Neural crest cell (in vitro differentiated cells): ENCODE measurements around the gene TMEM59L. TPM values are rescaled to one million over a fixed set of nuclear protein-coding genes. Genes with fewer than 3 reads are reported as not detected.

Experiments used
- DNase-seq: peaks from one replicate; pipeline ENCODE4 v3.0.0; 2021; ENCODE audit warnings: low read depth, mixed read lengths, low spot score
- H3K27ac Mint-ChIP-seq: one replicate; pipeline ENCODE4 v1.8.0; 2021; ENCODE audit warnings: mild to moderate bottlenecking, mixed read lengths; ENCODE audit not compliant: unreplicated experiment
- H3K27me3 Mint-ChIP-seq: 2 replicates; pipeline ENCODE4 v1.8.0; 2021; ENCODE audit warnings: low read depth, mild to moderate bottlenecking, mixed read lengths
- H3K36me3 Mint-ChIP-seq: 2 replicates; pipeline ENCODE4 v1.8.0; 2021; ENCODE audit warnings: low read depth, mild to moderate bottlenecking, mixed read lengths
- H3K4me1 Mint-ChIP-seq: 2 replicates; pipeline ENCODE4 v1.8.0; 2021; ENCODE audit warnings: mixed read lengths
- H3K4me3 Mint-ChIP-seq: one replicate; pipeline ENCODE4 v1.8.0; 2021; ENCODE audit warnings: mild to moderate bottlenecking, mixed read lengths
- H3K9me3 Mint-ChIP-seq: 2 replicates; pipeline ENCODE4 v1.8.0; 2021; ENCODE audit warnings: mixed read lengths
- total RNA-seq: library from RNA; stranded (reverse); gene quantifications from 2 replicates; pipeline ENCODE4 v1.2.1, GENCODE V29; 2021
- TF ChIP-seq, protein P1 (sequence below): fragments of 200-600 bp; sonication (generic); conservative IDR thresholded peaks from 2 replicates; pipeline ENCODE4 v1.5.0; 2021; ENCODE audit warnings: antibody characterized with exemption, mild to moderate bottlenecking

TMEM59L gene
- total RNA-seq, 1 donor from 2014 or later = 6.4 TPM

DNA sequence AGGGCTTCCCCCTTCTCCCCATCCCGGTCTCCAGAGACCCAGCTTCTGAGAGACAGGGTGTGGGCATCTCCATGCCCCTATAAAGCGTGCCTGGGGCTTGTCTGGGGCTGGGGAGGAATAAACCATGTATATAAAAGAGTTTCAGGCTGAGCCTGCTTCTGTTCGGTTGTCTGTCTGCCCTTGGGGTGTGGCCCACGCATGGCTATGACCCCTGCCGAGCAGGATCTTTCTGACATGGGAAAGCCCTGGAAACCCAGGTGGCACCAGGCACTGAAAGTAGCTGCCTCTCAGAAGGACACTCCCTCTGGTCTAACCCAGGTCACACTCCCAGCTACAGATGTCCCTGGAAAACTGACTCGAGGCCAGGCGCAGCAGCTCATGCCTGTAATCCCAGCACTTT is 8.2 kb downstream of the TMEM59L start:
- Mint-ChIP-seq H3K4me3 (no peak overlapping the region), H3K27ac (no peak overlapping the region), H3K9me3 (peaks cover 5% of the 10 kb centered on the region), H3K27me3 (peaks cover 15% of the 10 kb centered on the region), H3K4me1 (no peaks in the 10 kb centered on the region), H3K36me3 (no peaks in the 10 kb centered on the region)
- DNase-seq = no peak
- TF ChIP-seq, protein P1, sequence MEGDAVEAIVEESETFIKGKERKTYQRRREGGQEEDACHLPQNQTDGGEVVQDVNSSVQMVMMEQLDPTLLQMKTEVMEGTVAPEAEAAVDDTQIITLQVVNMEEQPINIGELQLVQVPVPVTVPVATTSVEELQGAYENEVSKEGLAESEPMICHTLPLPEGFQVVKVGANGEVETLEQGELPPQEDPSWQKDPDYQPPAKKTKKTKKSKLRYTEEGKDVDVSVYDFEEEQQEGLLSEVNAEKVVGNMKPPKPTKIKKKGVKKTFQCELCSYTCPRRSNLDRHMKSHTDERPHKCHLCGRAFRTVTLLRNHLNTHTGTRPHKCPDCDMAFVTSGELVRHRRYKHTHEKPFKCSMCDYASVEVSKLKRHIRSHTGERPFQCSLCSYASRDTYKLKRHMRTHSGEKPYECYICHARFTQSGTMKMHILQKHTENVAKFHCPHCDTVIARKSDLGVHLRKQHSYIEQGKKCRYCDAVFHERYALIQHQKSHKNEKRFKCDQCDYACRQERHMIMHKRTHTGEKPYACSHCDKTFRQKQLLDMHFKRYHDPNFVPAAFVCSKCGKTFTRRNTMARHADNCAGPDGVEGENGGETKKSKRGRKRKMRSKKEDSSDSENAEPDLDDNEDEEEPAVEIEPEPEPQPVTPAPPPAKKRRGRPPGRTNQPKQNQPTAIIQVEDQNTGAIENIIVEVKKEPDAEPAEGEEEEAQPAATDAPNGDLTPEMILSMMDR = no peak

DNA sequence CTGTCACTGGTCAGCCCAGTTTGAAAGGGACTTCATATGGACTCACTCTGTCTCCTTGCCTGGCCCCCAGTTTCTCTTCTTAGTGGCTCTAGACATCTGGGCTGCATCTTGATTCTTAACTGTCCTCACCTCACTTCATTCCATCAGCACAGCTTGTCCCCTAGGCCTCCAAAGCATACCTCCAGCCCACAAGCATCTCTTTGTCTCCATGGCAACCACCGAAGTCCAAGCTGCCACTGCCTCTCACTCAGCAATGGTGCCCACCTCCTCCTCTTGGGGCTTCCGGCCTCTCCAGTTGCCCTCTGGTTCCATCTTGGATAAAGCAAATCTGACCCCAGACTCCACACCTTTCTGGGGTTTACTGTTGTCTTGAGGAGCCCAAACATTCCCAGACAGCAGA is 14.2 kb downstream of the TMEM59L start:
- DNase-seq = no peak
- Mint-ChIP-seq H3K4me3 (no peak overlapping the region), H3K4me1 (peaks cover 16% of the 10 kb centered on the region), H3K27me3 (peaks cover 2% of the 10 kb centered on the region), H3K9me3 (no peaks in the 10 kb centered on the region), H3K36me3 (no peaks in the 10 kb centered on the region), H3K27ac (no peak overlapping the region)
- TF ChIP-seq, protein P1 = no peak

DNA sequence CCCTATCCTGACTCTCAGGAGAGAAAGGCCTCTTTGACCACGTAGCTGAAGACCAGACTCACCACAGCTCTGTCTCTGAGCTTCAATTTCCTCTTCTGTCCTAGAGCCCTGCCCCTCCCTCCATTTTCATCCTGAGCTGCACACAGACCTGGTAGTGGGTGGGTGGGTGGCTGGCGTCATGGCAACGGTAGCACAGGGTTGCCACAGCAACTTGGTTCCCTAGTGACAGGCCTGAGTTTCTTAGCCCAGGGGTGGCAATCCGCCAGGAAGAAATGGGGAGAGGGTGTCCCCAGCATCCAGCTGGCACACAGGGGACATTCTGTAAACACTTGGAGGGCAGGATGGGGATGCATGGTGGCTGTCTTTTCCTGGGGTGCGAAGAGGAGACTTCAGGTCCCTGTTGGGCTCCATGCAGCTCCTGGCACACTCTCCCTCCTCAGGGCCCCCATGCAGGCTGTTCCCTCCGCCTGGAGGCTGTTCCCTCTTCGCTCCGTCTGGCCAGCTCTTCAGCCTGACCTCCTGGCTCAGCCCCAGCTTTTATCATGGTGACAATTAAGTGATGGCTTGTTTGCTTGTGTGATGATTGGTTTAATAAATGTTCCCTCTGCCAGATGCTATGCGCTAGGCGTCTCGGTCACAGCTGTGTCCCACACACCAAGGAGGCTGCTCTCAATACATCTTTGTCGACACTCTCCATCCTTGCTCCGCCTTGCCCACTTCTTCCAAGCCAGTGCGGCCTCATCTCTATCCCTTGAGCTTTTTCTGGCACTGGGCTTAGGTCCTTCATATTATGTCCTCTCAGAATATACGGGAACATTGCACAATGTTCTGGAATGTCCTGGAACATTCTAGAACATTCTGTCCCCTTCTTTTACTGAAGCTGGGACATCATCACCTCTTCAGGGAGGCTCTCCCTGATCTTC is 16.8 kb downstream of the TMEM59L start:
- Mint-ChIP-seq H3K27ac (no peak overlapping the region), H3K4me1 (peaks cover 16% of the 10 kb centered on the region), H3K4me3 (no peak overlapping the region), H3K27me3 (no peaks in the 10 kb centered on the region), H3K36me3 (no peaks in the 10 kb centered on the region), H3K9me3 (no peaks in the 10 kb centered on the region)
- TF ChIP-seq, protein P1 = no peak
- DNase-seq = no peak

DNA sequence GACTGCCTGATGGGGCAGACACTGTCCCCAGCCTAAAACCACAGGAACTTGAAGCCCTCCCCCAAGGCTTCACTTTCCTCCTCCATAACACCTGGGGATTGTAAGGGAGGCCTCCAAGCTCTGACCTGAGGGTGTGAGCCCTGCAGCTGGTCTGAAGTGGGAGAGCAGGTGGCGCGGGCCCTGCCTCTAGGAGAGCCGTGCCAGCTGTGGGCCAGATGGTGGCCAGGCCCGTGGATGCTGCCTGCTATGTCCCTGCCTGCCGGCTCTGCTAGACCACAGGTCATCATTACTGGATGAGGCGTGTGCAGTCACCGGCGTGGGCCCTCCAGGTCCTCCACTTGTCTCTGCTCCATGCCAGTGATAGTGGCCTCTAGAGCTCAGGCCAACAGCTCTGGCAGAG is 20.7 kb downstream of the TMEM59L start:
- no peaks in the 10 kb centered on the region for H3K36me3 Mint-ChIP-seq
- H3K27ac Mint-ChIP-seq = no peak overlapping the region
- peak overlapping the region; percentile 19 for H3K4me3 Mint-ChIP-seq
- H3K4me1 Mint-ChIP-seq = peaks cover 31% of the 10 kb centered on the region
- H3K27me3 Mint-ChIP-seq = no peaks in the 10 kb centered on the region
- DNase-seq = no peak
- TF ChIP-seq, protein P1 = no peak
- no peaks in the 10 kb centered on the region for H3K9me3 Mint-ChIP-seq

DNA sequence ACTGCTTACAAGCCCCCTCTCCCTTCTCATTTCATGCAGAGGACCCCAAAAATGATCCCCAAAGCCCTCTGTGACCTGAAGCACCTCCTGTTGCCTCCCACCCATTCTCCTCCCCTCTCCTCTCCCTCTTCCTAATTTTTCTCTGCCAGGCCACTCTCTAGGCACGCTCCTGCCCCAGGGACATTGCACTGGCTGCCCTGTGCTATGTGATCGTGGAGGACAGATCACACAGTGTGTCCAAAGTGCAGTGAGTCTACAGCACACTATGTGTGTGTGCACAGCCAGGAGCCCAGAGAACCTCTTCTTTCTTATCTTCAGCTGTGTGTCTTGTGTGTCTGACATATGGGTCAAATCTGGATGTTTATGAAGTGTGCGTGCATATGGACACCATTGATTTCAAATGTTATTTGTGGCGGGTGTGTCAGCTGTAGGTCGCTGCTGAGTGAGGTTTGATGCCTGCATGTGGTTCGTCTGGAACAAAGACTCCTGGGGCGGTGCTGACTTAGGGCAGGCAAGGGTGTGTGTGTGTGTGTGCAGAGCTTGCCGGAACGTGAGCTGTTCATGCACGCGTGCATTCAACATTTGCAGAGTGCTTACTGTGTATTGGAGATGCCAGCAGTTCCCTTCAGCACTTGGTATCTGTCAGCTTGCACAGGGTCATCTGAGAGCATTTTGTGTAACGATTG is 22.1 kb downstream of the TMEM59L start:
- peaks cover 23% of the 10 kb centered on the region for H3K4me1 Mint-ChIP-seq
- peak overlapping the region; percentile 81 for H3K4me3 Mint-ChIP-seq
- H3K27ac Mint-ChIP-seq = peak overlapping the region; percentile 65
- no peak for DNase-seq
- TF ChIP-seq, protein P1 = no peak
- no peaks in the 10 kb centered on the region for H3K27me3 Mint-ChIP-seq
- H3K9me3 Mint-ChIP-seq = no peaks in the 10 kb centered on the region
- no peaks in the 10 kb centered on the region for H3K36me3 Mint-ChIP-seq
